Natural killer cell (primary cell): ENCODE data around the gene PRDX2. TPM values are rescaled to one million over a fixed set of nuclear protein-coding genes. Genes with fewer than 3 reads are reported as not detected.

Experiments used
- ATAC-seq, 3 donors: fragments of 150-1000 bp in 2 of 3; fragments of 200-7000 bp in 1 of 3; cut with Tn5 transposase; 1 replicate in 1 of 3; 2 replicates in 2 of 3; pipeline ENCODE4 v1.10.0; 2021; ENCODE audit warnings: mild to moderate bottlenecking in 2 of 3, moderate library complexity in 2 of 3
- DNase-seq, 2 donors: peaks; one replicate each; pipeline versions ENCODE4 v3.0.0 to v3.0.0-alpha.2; 2013 to 2021; ENCODE audit warnings: mixed read lengths in 1 of 2
- H3K27ac ChIP-seq: one replicate; pipeline ENCODE4 v1.5.1; 2013; ENCODE audit warnings: mild to moderate bottlenecking, low read length
- H3K27me3 ChIP-seq: one replicate; pipeline ENCODE4 v1.6.1; 2013; ENCODE audit warnings: low read length; ENCODE audit not compliant: control insufficient read depth, insufficient read depth
- H3K36me3 ChIP-seq: one replicate; pipeline ENCODE4 v1.6.1; 2013; ENCODE audit warnings: low read length; ENCODE audit not compliant: control insufficient read depth, insufficient read depth
- H3K4me1 ChIP-seq: one replicate; pipeline ENCODE4 v1.6.1; 2013; ENCODE audit warnings: low read length; ENCODE audit not compliant: control insufficient read depth, insufficient read depth
- H3K4me3 ChIP-seq: one replicate; pipeline ENCODE4 v1.5.1; 2013; ENCODE audit warnings: low read length
- H3K9me3 ChIP-seq: one replicate; pipeline ENCODE4 v1.6.1; 2013; ENCODE audit warnings: low read length; ENCODE audit not compliant: control insufficient read depth, insufficient read depth
- H3K27ac Mint-ChIP-seq, 2 donors: one replicate each; pipeline ENCODE4 v1.8.0; 2022; ENCODE audit warnings: mild to moderate bottlenecking in 2 of 2, mixed read lengths in 2 of 2, moderate library complexity in 1 of 2
- H3K27me3 Mint-ChIP-seq, 2 donors: one replicate each; pipeline ENCODE4 v1.8.0; 2022; ENCODE audit warnings: low read depth in 2 of 2, mixed read lengths in 2 of 2
- H3K36me3 Mint-ChIP-seq: one replicate; pipeline ENCODE4 v1.8.0; 2022; ENCODE audit warnings: mixed read lengths
- H3K4me1 Mint-ChIP-seq, 2 donors: one replicate each; pipeline ENCODE4 v1.8.0; 2022; ENCODE audit warnings: mixed read lengths in 2 of 2
- H3K4me3 Mint-ChIP-seq: one replicate; pipeline ENCODE4 v1.8.0; 2022; ENCODE audit warnings: mild to moderate bottlenecking, moderate library complexity, mixed read lengths
- H3K9me3 Mint-ChIP-seq, 2 donors: one replicate each; pipeline ENCODE4 v1.8.0; 2022; ENCODE audit warnings: mixed read lengths in 2 of 2
- WGBS: methylation state at CpG from one replicate; pipeline ENCODE4 v1.1.7; 2013; ENCODE audit warnings: missing lambda C conversion rate; ENCODE audit not compliant: insufficient coverage; 5-methylcytosine and 5-hydroxymethylcytosine counted together
- intact Hi-C: fragments of 100-400 bp; cut with micrococcal nuclease; formaldehyde crosslinking; loops from one replicate; pipeline ENCODE4 v1.14.2; 2022
- total RNA-seq, 4 donors: library from RNA; stranded (reverse); fragments of 120-200 nt in 1 of 4; gene quantifications; one replicate each; pipeline versions ENCODE4 v1.2.3 to v1.2.4, GENCODE V29; 2013 to 2022
- TF ChIP-seq, protein P1 (sequence below): fragments of 200-600 bp; IDR thresholded peaks from one replicate; pipeline ENCODE4 v1.8.0; 2022; ENCODE audit warnings: antibody characterized with exemption

Gene PRDX2
- total RNA-seq, 3 donors from 2014 or later (not counting 1 experiment from before 2014, with no cell fraction given): 28.8 to 67.1 (median 66.9) TPM

DNA sequence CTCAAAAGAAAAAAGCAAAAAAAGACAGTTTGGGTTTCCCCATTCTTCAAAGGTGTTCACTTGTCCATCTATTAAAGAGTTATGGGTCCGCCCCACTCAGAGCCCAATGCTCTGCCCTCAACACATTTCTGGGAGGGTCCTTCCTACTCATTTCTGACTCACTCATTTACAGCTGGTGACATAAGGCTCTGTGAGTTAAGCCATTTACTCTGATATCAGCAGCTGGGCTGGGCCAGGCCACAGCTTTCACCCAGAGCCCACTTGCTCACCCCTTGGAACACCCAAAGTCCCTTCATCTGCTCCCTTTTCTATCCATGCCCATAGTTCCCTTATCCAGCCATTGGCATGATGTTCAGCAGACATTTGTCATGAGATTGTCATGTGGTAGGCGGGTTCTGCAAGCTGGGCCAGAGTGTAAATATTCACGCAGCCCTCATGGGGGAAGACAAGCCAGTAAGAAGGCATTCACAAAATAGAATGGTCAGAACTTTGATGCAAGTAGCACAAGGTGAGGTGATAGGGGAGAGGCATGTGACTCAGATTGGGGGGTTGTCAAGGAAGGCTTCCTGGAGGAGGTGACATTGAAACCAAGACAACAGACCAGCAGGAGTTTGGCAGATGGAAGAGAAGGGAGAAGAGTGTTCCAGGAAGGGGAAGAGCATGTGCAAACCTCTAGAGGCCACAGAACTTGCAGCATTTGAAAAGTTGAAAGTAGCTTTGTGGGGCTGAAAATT, 42.6 kb upstream of the PRDX2 start:
- Histone ChIP-seq H3K4me3 (no peak overlapping the region), H3K36me3 (no peaks in the 10 kb centered on the region), H3K27me3 (peaks cover 38% of the 10 kb centered on the region), H3K9me3 (peaks cover 4% of the 10 kb centered on the region), H3K4me1 (peaks cover 24% of the 10 kb centered on the region), H3K27ac (no peak overlapping the region)
- H3K27ac Mint-ChIP-seq: no peak overlapping the region
- TF ChIP-seq, protein P1, sequence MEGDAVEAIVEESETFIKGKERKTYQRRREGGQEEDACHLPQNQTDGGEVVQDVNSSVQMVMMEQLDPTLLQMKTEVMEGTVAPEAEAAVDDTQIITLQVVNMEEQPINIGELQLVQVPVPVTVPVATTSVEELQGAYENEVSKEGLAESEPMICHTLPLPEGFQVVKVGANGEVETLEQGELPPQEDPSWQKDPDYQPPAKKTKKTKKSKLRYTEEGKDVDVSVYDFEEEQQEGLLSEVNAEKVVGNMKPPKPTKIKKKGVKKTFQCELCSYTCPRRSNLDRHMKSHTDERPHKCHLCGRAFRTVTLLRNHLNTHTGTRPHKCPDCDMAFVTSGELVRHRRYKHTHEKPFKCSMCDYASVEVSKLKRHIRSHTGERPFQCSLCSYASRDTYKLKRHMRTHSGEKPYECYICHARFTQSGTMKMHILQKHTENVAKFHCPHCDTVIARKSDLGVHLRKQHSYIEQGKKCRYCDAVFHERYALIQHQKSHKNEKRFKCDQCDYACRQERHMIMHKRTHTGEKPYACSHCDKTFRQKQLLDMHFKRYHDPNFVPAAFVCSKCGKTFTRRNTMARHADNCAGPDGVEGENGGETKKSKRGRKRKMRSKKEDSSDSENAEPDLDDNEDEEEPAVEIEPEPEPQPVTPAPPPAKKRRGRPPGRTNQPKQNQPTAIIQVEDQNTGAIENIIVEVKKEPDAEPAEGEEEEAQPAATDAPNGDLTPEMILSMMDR: no peak
- no peaks in the 10 kb centered on the region for H3K36me3 Mint-ChIP-seq
- H3K4me1 Mint-ChIP-seq: peaks cover 20 to 29% of the 10 kb centered on the region in 2 donors
- no peak for ATAC-seq
- H3K4me3 Mint-ChIP-seq: no peak overlapping the region
- WGBS: 81% methylated on average over 3 of the region's 3 CpGs
- peaks cover 29 to 39% of the 10 kb centered on the region in 2 donors for H3K27me3 Mint-ChIP-seq
- intact Hi-C loops: loop anchor here (5.0 kb wide), 1 partner anchor 37 kb away; the partner anchor contains the start of gene RNASEH2A
- no peak for DNase-seq
- H3K9me3 Mint-ChIP-seq: no peaks in the 10 kb centered on the region

DNA sequence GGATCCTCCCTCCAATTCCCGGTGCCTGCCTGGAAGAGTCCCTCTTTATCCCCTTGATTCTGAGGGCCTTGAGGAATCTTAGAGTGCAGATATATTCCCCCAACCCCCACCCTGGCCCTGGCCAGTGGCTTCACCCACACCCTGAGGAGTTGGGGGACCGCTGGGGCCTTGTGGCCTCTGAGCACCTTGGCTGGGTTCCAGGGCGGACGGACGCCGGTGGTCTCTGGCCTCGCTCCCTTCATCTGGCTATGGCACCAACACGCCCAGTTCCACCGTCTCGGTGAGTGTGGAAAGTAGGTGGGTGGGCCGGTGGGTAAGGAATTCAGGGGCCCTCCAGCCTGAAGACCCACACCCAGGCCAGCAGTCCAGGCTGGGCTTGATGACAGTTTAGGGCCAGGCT, 41.7 kb upstream of the PRDX2 start:
- TF ChIP-seq, protein P1: no peak
- H3K36me3 Mint-ChIP-seq: no peaks in the 10 kb centered on the region
- H3K9me3 ChIP-seq: peaks cover 4% of the 10 kb centered on the region
- no peak overlapping the region for H3K27ac Mint-ChIP-seq
- H3K4me3 ChIP-seq: no peak overlapping the region
- no peak overlapping the region for H3K4me3 Mint-ChIP-seq
- 94% methylated on average over 11 of the region's 11 CpGs for WGBS
- H3K36me3 ChIP-seq: no peaks in the 10 kb centered on the region
- ATAC-seq (no peak), DNase-seq (no peak)
- peaks cover 31 to 45% of the 10 kb centered on the region in 2 donors for H3K27me3 Mint-ChIP-seq
- H3K4me1 ChIP-seq: peaks cover 32% of the 10 kb centered on the region
- H3K27ac ChIP-seq: no peak overlapping the region
- no peaks in the 10 kb centered on the region for H3K9me3 Mint-ChIP-seq
- intact Hi-C loops: loop anchor here (5.0 kb wide), 1 partner anchor 36 kb away; the partner anchor contains the start of gene RNASEH2A
- peaks cover 45% of the 10 kb centered on the region for H3K27me3 ChIP-seq
- H3K4me1 Mint-ChIP-seq: peaks cover 22 to 37% of the 10 kb centered on the region in 2 donors

DNA sequence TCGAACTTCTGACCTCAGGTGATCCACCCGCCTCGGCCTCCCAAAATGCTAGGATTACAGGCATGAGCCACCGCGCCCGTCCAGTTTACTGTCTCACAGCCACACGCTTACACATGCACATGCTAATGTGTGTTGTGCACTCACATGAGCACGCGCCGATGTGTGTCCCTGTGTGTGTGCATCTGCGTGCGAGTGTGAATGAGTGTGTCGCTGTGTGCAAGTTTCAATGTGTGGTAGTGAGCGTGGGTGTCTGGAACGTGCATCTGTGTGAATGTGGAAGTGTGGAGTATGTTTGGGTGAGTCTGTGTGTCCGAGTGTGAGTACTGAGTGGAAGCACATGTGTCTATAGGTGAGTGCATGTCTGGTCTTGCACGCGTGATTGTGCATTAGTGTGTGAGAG, 40.9 kb upstream of the PRDX2 start:
- Mint-ChIP-seq H3K4me3 (no peak overlapping the region), H3K4me1 (peaks cover 17 to 34% of the 10 kb centered on the region in 2 donors), H3K36me3 (no peaks in the 10 kb centered on the region), H3K9me3 (no peaks in the 10 kb centered on the region), H3K27me3 (peaks cover 34 to 48% of the 10 kb centered on the region in 2 donors), H3K27ac (no peak overlapping the region)
- no peak overlapping the region for H3K27ac ChIP-seq
- H3K9me3 ChIP-seq: peaks cover 4% of the 10 kb centered on the region
- peaks cover 50% of the 10 kb centered on the region for H3K27me3 ChIP-seq
- 94% methylated on average over 18 of the region's 18 CpGs for WGBS
- TF ChIP-seq, protein P1: no peak
- H3K36me3 ChIP-seq: no peaks in the 10 kb centered on the region
- intact Hi-C loops: loop anchor here (5.0 kb wide), 1 partner anchor 35 kb away; the partner anchor contains the start of gene RNASEH2A
- peaks cover 32% of the 10 kb centered on the region for H3K4me1 ChIP-seq
- ATAC-seq (no peak), DNase-seq (no peak)
- H3K4me3 ChIP-seq: no peak overlapping the region
